AG09319 (cell line): ENCODE measurements around the gene ARID1A.

ENCODE experiments used
- DNase-seq: peaks from one replicate; pipeline ENCODE4 v3.0.0-alpha.2; 2010; ENCODE audit warnings: low read depth; ENCODE audit errors: extremely low read depth
- CTCF ChIP-seq: IDR thresholded peaks from 2 replicates; pipeline ENCODE4 v1.5.1; 2011; ENCODE audit warnings: low read depth, mild to moderate bottlenecking, inconsistent platforms, low read length, moderate library complexity

ARID1A gene

GRCh38 chr1:26731233-26731902 lies 35.6 kb downstream of the ARID1A start:
- DNase-seq = no peak
- no peak for TF ChIP-seq CTCF

- TF ChIP-seq CTCF = no peak
- no peak for DNase-seq
Observed at GRCh38 chr1:26733392-26733791, 37.6 kb downstream of the ARID1A start.

GRCh38 chr1:26733982-26734381 lies 38.2 kb downstream of the ARID1A start:
- peak; percentile 39 for DNase-seq
- no peak for TF ChIP-seq CTCF

GRCh38 chr1:26734501-26735058 lies 38.8 kb downstream of the ARID1A start:
- DNase-seq = no peak
- no peak for TF ChIP-seq CTCF

GRCh38 chr1:26739329-26739914 lies 43.6 kb downstream of the ARID1A start:
- DNase-seq = no peak
- no peak for TF ChIP-seq CTCF

GRCh38 chr1:26740023-26740634 lies 44.3 kb downstream of the ARID1A start:
- TF ChIP-seq CTCF = no peak
- DNase-seq = no peak

GRCh38 chr1:26740952-26741351 lies 45.1 kb downstream of the ARID1A start:
- no peak for DNase-seq
- no peak for TF ChIP-seq CTCF
